Type B pancreatic cell (in vitro differentiated cells): Measurements from ENCODE around the gene LRBA. TPM values are rescaled to one million over a fixed set of nuclear protein-coding genes. Genes with fewer than 3 reads are reported as not detected.

Experiments
- DNase-seq: peaks from one replicate; pipeline ENCODE4 v3.0.0; 2021; ENCODE audit warnings: mixed read lengths; ENCODE audit not compliant: unreplicated experiment; ENCODE audit errors: extremely low spot score
- H3K27ac Mint-ChIP-seq: 2 replicates; pipeline ENCODE4 v1.8.0; 2021; ENCODE audit warnings: mild to moderate bottlenecking, mixed read lengths
- H3K27me3 Mint-ChIP-seq: 2 replicates; pipeline ENCODE4 v1.8.0; 2021; ENCODE audit warnings: mixed read lengths
- H3K36me3 Mint-ChIP-seq: 2 replicates; pipeline ENCODE4 v1.8.0; 2021; ENCODE audit warnings: mixed read lengths
- H3K4me1 Mint-ChIP-seq: one replicate; pipeline ENCODE4 v1.8.0; 2021; ENCODE audit warnings: mixed read lengths; ENCODE audit not compliant: unreplicated experiment
- H3K4me3 Mint-ChIP-seq: 2 replicates; pipeline ENCODE4 v1.8.0; 2021; ENCODE audit warnings: mild to moderate bottlenecking, mixed read lengths
- H3K9me3 Mint-ChIP-seq: 2 replicates; pipeline ENCODE4 v1.8.0; 2021; ENCODE audit warnings: mixed read lengths
- total RNA-seq: library from RNA; stranded (reverse); gene quantifications from 2 replicates; pipeline ENCODE4 v1.2.1, GENCODE V29; 2021; ENCODE audit warnings: low replicate concordance
- TF ChIP-seq, protein P1 (sequence below): fragments of 200-600 bp; sonication (generic); conservative IDR thresholded peaks from 2 replicates; pipeline ENCODE4 v1.5.0; 2021; ENCODE audit warnings: antibody characterized with exemption, mild to moderate bottlenecking

The LRBA gene
- total RNA-seq, 1 donor from 2014 or later: 64.5 TPM

DNA sequence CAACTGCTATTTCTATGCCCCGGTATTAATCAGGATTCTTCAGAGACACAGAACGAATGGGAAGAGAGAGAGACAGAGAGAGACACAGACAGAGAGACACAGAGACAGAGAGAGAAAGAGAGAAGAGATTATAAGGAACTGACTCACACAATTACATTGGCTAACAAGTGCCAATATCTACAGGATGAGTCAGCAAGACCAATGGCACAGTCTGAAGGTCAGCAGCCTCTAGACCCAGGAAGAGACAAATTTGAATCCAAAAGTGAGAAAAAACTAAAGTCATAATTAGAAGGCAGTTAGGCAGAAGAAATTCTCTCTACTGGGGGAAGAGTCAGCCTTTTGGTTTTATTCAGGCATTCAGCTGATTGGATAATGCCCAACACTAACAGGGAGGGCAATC lies 245.8 kb downstream of the LRBA start:
- TF ChIP-seq, protein P1, sequence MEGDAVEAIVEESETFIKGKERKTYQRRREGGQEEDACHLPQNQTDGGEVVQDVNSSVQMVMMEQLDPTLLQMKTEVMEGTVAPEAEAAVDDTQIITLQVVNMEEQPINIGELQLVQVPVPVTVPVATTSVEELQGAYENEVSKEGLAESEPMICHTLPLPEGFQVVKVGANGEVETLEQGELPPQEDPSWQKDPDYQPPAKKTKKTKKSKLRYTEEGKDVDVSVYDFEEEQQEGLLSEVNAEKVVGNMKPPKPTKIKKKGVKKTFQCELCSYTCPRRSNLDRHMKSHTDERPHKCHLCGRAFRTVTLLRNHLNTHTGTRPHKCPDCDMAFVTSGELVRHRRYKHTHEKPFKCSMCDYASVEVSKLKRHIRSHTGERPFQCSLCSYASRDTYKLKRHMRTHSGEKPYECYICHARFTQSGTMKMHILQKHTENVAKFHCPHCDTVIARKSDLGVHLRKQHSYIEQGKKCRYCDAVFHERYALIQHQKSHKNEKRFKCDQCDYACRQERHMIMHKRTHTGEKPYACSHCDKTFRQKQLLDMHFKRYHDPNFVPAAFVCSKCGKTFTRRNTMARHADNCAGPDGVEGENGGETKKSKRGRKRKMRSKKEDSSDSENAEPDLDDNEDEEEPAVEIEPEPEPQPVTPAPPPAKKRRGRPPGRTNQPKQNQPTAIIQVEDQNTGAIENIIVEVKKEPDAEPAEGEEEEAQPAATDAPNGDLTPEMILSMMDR: no peak
- Mint-ChIP-seq H3K4me3 (no peak overlapping the region), H3K4me1 (no peaks in the 10 kb centered on the region), H3K27me3 (no peaks in the 10 kb centered on the region), H3K9me3 (no peaks in the 10 kb centered on the region), H3K36me3 (peaks cover 9% of the 10 kb centered on the region), H3K27ac (peak overlapping the region; percentile 15)
- DNase-seq: no peak

DNA sequence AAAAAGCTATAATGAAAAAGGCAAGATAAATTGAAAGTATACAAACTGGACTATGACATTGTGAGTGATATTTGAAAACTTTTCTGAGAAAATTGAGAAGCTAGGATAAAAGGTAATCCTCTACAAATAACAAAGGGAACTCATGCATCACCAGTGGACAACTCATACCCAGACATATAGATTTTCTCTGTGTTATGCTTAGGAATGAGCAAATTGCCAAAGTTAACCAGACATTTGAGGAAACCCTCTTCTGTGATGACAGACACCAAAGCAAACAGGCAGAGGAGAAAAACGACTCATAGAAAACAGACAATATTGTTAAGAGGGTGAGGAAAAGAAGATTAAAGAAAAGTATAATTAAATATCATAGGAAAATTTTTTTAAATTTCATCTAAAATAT lies 246.6 kb downstream of the LRBA start:
- Mint-ChIP-seq H3K27ac (no peak overlapping the region), H3K36me3 (peaks cover 12% of the 10 kb centered on the region)
- TF ChIP-seq, protein P1: no peak

DNA sequence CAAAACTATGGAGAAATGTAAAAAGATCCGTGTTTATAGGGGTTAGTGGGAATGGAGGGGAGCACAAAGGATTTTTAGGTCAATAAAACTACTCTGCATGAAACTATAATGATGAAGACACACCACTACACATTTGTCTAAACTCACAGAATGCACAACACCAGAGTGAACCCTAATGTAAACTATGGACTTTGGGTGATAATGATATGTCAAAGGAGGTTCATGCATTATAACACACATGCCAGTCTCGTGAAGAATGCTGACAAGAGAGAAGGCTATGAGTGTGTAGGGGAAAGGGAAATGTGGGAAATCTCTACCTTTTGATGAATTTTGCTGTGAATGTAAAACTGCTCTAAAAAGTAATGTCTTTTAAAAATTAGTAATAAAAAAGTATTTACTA lies 249.9 kb downstream of the LRBA start:
- Mint-ChIP-seq H3K4me3 (no peak overlapping the region), H3K27me3 (no peaks in the 10 kb centered on the region), H3K4me1 (no peaks in the 10 kb centered on the region), H3K36me3 (peaks cover 14% of the 10 kb centered on the region), H3K27ac (no peak overlapping the region), H3K9me3 (no peaks in the 10 kb centered on the region)
- DNase-seq: no peak
- TF ChIP-seq, protein P1: no peak

More for the DNA sequence above, 246.6 kb downstream of the LRBA start:
- no peak overlapping the region for H3K4me3 Mint-ChIP-seq
- no peaks in the 10 kb centered on the region for H3K27me3 Mint-ChIP-seq
- DNase-seq: no peak
- H3K4me1 Mint-ChIP-seq: no peaks in the 10 kb centered on the region
- H3K9me3 Mint-ChIP-seq: no peaks in the 10 kb centered on the region

DNA sequence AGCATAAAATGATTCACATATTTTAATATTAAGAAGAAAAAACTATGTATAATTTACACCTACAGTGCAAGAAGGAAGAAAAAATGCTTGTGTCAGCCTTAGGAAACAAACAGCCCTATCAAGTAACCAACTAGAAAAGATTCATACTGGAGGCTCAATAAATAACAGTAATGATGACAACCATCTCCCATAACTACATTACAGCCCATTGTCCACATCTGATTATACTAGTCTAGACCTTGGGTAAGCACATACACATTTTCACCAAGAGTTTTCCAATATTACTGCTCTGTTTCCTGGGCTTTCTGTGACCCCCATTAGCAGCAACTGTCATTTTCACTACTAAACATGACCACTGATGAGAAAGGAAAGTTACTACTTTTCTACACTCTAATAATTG lies 263.4 kb downstream of the LRBA start:
- Mint-ChIP-seq H3K36me3 (peaks cover 10% of the 10 kb centered on the region), H3K4me3 (no peak overlapping the region), H3K4me1 (peaks cover 10% of the 10 kb centered on the region), H3K9me3 (peaks cover 4% of the 10 kb centered on the region), H3K27me3 (no peaks in the 10 kb centered on the region), H3K27ac (no peak overlapping the region)
- no peak for DNase-seq
- TF ChIP-seq, protein P1: no peak

DNA sequence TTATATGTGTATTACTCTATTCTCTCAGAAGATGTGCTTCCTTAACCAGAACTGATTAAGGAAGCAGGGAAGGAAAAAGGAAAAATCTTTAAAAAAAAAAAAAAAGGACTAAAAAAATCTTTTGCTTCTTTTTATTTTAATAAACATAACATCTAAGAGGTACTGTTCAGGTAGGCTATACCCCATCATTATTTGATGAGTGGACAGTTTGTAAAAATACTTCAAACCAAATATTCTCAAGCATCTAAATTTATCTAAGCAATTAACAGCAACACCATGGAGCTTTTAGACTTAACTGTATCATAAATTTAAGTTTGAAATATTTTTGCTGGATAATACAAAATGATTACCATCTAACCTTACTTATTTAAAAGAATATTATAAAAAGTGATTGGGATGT lies 264.3 kb downstream of the LRBA start:
- Mint-ChIP-seq H3K27ac (no peak overlapping the region), H3K9me3 (peaks cover 4% of the 10 kb centered on the region), H3K36me3 (peaks cover 15% of the 10 kb centered on the region), H3K4me1 (peaks cover 10% of the 10 kb centered on the region), H3K4me3 (no peak overlapping the region), H3K27me3 (no peaks in the 10 kb centered on the region)
- TF ChIP-seq, protein P1: no peak
- no peak for DNase-seq

DNA sequence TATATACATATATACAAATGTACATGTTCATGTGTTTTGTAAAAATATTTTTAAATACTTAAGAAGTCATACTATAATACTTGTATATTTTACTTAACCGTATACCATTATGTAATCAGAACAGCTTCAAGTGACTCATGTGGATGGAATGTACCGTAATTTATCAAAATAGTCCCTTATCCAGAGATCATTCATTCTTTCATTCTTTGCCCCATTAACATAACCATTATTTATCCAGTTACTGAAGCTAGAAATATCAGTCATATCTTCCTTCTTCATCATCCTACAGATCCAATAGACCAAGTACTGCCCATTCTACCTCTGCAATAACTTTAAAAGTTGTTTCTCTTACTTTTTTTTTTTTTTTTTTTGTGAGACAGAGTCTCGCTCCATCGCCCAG lies 268.9 kb downstream of the LRBA start:
- peaks cover 14% of the 10 kb centered on the region for H3K4me1 Mint-ChIP-seq
- DNase-seq: no peak
- TF ChIP-seq, protein P1: no peak
- H3K27me3 Mint-ChIP-seq: no peaks in the 10 kb centered on the region
- peaks cover 15% of the 10 kb centered on the region for H3K36me3 Mint-ChIP-seq
- peaks cover 4% of the 10 kb centered on the region for H3K9me3 Mint-ChIP-seq
- H3K27ac Mint-ChIP-seq: no peak overlapping the region
- no peak overlapping the region for H3K4me3 Mint-ChIP-seq
